ENCODE data around the gene ACTL7A. TPM values are rescaled to one million over a fixed set of nuclear protein-coding genes. Genes with fewer than 3 reads are reported as not detected.

Gene ACTL7A
- total and polyA plus RNA-seq, 2 of the 4 experiments (the other 2 are of a cell fraction): not detected

- H3K9me3 ChIP-seq (ENCODE audit: control insufficient read depth, insufficient read depth, low read length): no peaks in the 10 kb centered on the region
- H2AK9ac ChIP-seq (replicated peaks; ENCODE audit: low read depth, low read length, poor library complexity): no peak overlapping the region
- BruUV-seq (replicated peaks): no TSS peak
- ChIA-PET CTCF (no interaction called here), POLR2A (ENCODE audit: unreplicated experiment) (no interaction called here)
- peaks cover 2% of the 10 kb centered on the region; the same call in 1 of the 2 replicates for H3K36me3 ChIP-seq (ENCODE audit: control insufficient read depth, insufficient read depth, low read length)
- peaks cover 6% of the 10 kb centered on the region; the same call in 1 of the 2 replicates for H3K9me1 ChIP-seq (ENCODE audit: insufficient read depth, low read length)
- H4K20me1 ChIP-seq (ENCODE audit: insufficient read depth, low read length): no peaks in the 10 kb centered on the region
- H3K14ac ChIP-seq (replicated peaks; ENCODE audit: low read depth, low read length): no peak overlapping the region
- H2BK15ac ChIP-seq (ENCODE audit: low read depth, low read length): no peak overlapping the region
- H3K56ac ChIP-seq (ENCODE audit: extremely low read depth, insufficient read depth, low read length): no peak overlapping the region
- DNase-seq (no peak), ATAC-seq (ENCODE audit: low read depth) (no peak)
- no peak overlapping the region for H4K91ac ChIP-seq (ENCODE audit: insufficient read depth, low read depth, low read length)
- H3K27me3 ChIP-seq (ENCODE audit: control insufficient read depth, insufficient read depth, low read length): no peaks in the 10 kb centered on the region
- H3K4ac ChIP-seq (ENCODE audit: low read depth, low read length): no peak overlapping the region
- no CpG with 5 or more reads among the region's 3 CpGs for WGBS, 2 experiments (ENCODE audit: extremely low coverage in 2 of 2, insufficient read length in 1 of 2)
- H2BK120ac ChIP-seq (ENCODE audit: low read depth, low read length): no peak overlapping the region
- intact Hi-C loops (cut with micrococcal nuclease): loop anchor here (2.0 kb wide), 1 partner anchor 20 kb away; no protein-coding TSS in a partner anchor
- peaks cover 5% of the 10 kb centered on the region; the same call in 1 of the 2 replicates for H3K4me1 ChIP-seq (ENCODE audit: control insufficient read depth, insufficient read depth, low read length)
- no peak overlapping the region for H2BK5ac ChIP-seq (ENCODE audit: low read depth, low read length, poor library complexity, severe bottlenecking)
- no peaks in the 10 kb centered on the region for H3K79me1 ChIP-seq (ENCODE audit: low read depth in 1 of 2, low read length in 2 of 2)
- no peak overlapping the region for H3K23ac ChIP-seq (ENCODE audit: low read depth, low read length)
- no peak overlapping the region for H4K8ac ChIP-seq (ENCODE audit: low read depth in 2 of 2, low read length in 2 of 2)
- in situ Hi-C loops (cut with MboI; ENCODE audit: low sequenced_read_pairs): no loop called here
- no peak overlapping the region for H3K9ac ChIP-seq (ENCODE audit: low read depth, low read length)
- dilution Hi-C loops (cut with HindIII; ENCODE audit: low sequenced_read_pairs, unreplicated experiment): no loop called here
- TF ChIP-seq BHLHE40 (IDR thresholded peaks at IDR 0.05; ENCODE audit: low read depth, low read length) (no peak), MXI1 (IDR thresholded peaks at IDR 0.05; ENCODE audit: borderline replicate concordance, low read depth, low read length) (no peak), RCOR1 (IDR thresholded peaks at IDR 0.05; ENCODE audit: insufficient replicate concordance, low read length) (no peak), CTCF (conservative IDR thresholded peaks at IDR 0.05; ENCODE audit: low read depth, low read length) (no peak), POLR2A (IDR thresholded peaks at IDR 0.05; ENCODE audit: low read depth, low read length) (no peak), USF2 (IDR thresholded peaks at IDR 0.05; ENCODE audit: low read depth, low read length) (no peak), SMC3 (IDR thresholded peaks at IDR 0.05; ENCODE audit: low read depth, low read length) (no peak), ELK1 (IDR thresholded peaks at IDR 0.05; ENCODE audit: borderline replicate concordance, low read depth, low read length) (no peak), MAFK (IDR thresholded peaks at IDR 0.05; ENCODE audit: low read depth, low read length) (no peak), RAD21 (IDR thresholded peaks at IDR 0.05; ENCODE audit: low read length) (no peak), MAZ (IDR thresholded peaks at IDR 0.05; ENCODE audit: borderline replicate concordance, low read depth, low read length) (no peak), CHD1 (IDR thresholded peaks at IDR 0.05; ENCODE audit: low read depth, low read length) (no peak), NFE2L2 (IDR thresholded peaks at IDR 0.05; ENCODE audit: low read depth, low read length) (no peak), RFX5 (IDR thresholded peaks at IDR 0.05; ENCODE audit: low read depth, low read length) (no peak), FOS (IDR thresholded peaks at IDR 0.05; ENCODE audit: low read depth, low read length) (no peak), CEBPB (IDR thresholded peaks at IDR 0.05; ENCODE audit: low read depth, low read length) (no peak)
- H3K27ac ChIP-seq (ENCODE audit: insufficient read depth, low read length): no peak overlapping the region
- no peak overlapping the region for H3K4me3 ChIP-seq (ENCODE audit: insufficient read depth, low read depth, low read length)
- H3K4me2 ChIP-seq (ENCODE audit: low read depth, low read length): no peak overlapping the region
- no peak overlapping the region for H2AFZ ChIP-seq (replicated peaks; ENCODE audit: low read length, poor library complexity)
- no peak overlapping the region for H3K18ac ChIP-seq (ENCODE audit: low read depth, low read length)
- H2AK5ac ChIP-seq (ENCODE audit: low read depth, low read length): no peak overlapping the region
- no peak overlapping the region for H2BK20ac ChIP-seq (ENCODE audit: low read depth, low read length)
- H4K5ac ChIP-seq (ENCODE audit: low read depth, low read length): no peak overlapping the region
These were observed 2.4 kb downstream of the ACTL7A start for GRCh38 chr9:108864446-108864845.

Data from IMR-90 (cell line).